IPS DF 6.9 (cell line): ENCODE results near the gene ARHGAP4.

Experiments used
- DNase-seq: peaks from one replicate; pipeline ENCODE4 v3.0.0-alpha.2; 2013; ENCODE audit warnings: low read depth, low spot score
- H3K27ac ChIP-seq: one replicate; pipeline ENCODE4 v1.5.1; 2013; ENCODE audit warnings: low read length, control low read depth
- H3K27me3 ChIP-seq: 2 replicates; pipeline ENCODE4 v1.6.1; 2013; ENCODE audit warnings: mild to moderate bottlenecking, low read length; ENCODE audit not compliant: control insufficient read depth, insufficient read depth
- H3K36me3 ChIP-seq: 2 replicates; pipeline ENCODE4 v1.6.1; 2013; ENCODE audit warnings: low read length; ENCODE audit not compliant: control insufficient read depth, insufficient read depth
- H3K4me1 ChIP-seq: 2 replicates; pipeline ENCODE4 v1.6.1; 2013; ENCODE audit warnings: low read length; ENCODE audit not compliant: control insufficient read depth, insufficient read depth
- H3K4me3 ChIP-seq: 2 replicates; pipeline ENCODE4 v1.5.1; 2013; ENCODE audit warnings: mild to moderate bottlenecking, low read length
- H3K9me3 ChIP-seq: 2 replicates; pipeline ENCODE4 v1.6.1; 2013; ENCODE audit warnings: low read length, inconsistent platforms; ENCODE audit not compliant: control insufficient read depth, insufficient read depth
- WGBS: extraction: QIAGEN DNeasy Blood & Tissue Kit; methylation state at CpG from one replicate; pipeline ENCODE4 v1.1.7; 2013; ENCODE audit warnings: mixed read lengths, missing lambda C conversion rate; ENCODE audit not compliant: insufficient read length, insufficient coverage; 5-methylcytosine and 5-hydroxymethylcytosine counted together

The ARHGAP4 gene

GRCh38 chrX:153944140-153944799, 18.2 kb upstream of the ARHGAP4 start, which contains the start of gene RENBP:
Gene RENBP (minus strand): TSS chrX:153944643. CDS start chrX:153944610, 33 bp downstream.
- Histone ChIP-seq H3K36me3 (no peaks in the 10 kb centered on the region), H3K27me3 (no peaks in the 10 kb centered on the region), H3K27ac (no peak within 1 kb of the TSS), H3K9me3 (no peaks in the 10 kb centered on the region), H3K4me1 (peaks cover 8% of the 10 kb centered on the region; the same call in 1 of the 2 replicates), H3K4me3 (peak within 1 kb of the TSS; percentile 20; the same call in 1 of the 2 replicates)
- WGBS = no CpG with 5 or more reads among the region's 31 CpGs
- DNase-seq = no peak

DNA sequence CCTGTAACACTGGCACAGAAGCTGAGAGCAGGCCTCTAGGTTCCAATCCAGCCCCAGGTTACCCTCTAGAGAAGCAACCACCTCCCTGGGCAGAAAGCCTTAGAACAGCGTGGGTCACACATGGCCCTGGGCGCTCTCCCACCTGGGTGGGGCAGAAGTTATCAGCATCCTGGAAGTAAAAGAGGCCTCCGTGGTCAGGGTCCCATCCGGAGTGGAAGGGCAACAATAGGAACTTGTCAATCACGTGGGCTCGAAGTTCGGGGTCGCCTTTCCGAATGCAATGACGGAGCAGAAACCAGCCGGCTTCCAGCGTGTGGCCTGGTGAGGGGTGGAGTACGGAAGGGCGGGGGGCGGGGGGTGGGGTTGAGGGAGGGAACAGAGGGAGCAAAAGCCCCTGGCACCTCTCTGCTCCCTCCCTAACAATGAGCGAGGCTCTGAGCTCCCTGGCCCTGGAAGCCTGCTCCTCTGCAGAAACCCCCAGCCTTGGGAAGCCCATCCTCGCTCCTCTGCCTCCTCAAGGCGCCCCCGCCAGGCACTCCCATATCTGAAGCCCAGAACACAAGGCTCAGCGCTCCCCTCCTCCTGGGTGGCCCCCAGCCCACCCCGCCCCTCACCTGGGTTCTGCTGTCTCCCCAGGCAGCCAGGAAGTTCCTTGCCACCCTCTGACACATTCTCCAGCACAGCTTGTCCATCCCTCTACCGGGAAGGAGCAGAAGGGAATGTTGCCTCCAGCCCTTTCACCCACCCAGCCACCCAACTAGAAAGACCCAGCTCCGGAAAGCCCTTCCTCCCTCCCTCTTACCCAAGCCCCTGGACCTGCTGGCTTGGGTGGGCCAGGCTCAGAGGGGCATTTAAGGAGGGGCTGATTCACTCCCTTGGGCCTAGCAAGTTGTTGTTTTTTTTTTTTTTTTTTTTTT, 15.5 kb upstream of the ARHGAP4 start:
- Histone ChIP-seq H3K36me3 (no peaks in the 10 kb centered on the region), H3K4me3 (no peak overlapping the region), H3K27me3 (no peaks in the 10 kb centered on the region), H3K27ac (no peak overlapping the region), H3K4me1 (peaks cover 8% of the 10 kb centered on the region; the same call in 1 of the 2 replicates), H3K9me3 (no peaks in the 10 kb centered on the region)
- no peak for DNase-seq
- no CpG with 5 or more reads among the region's 23 CpGs for WGBS

GRCh38 chrX:153939573-153939972, 13.5 kb upstream of the ARHGAP4 start:
- H3K27me3 ChIP-seq = no peaks in the 10 kb centered on the region
- no peaks in the 10 kb centered on the region for H3K9me3 ChIP-seq
- H3K4me1 ChIP-seq = peaks cover 8% of the 10 kb centered on the region; the same call in 1 of the 2 replicates
- no peak overlapping the region for H3K27ac ChIP-seq
- no CpG with 5 or more reads among the region's 7 CpGs for WGBS
- no peak for DNase-seq
- no peaks in the 10 kb centered on the region for H3K36me3 ChIP-seq
- H3K4me3 ChIP-seq = no peak overlapping the region

- Histone ChIP-seq H3K27me3 (no peaks in the 10 kb centered on the region), H3K36me3 (no peaks in the 10 kb centered on the region), H3K27ac (no peak overlapping the region), H3K4me3 (no peak overlapping the region), H3K4me1 (peaks cover 2% of the 10 kb centered on the region; the same call in 1 of the 2 replicates), H3K9me3 (no peaks in the 10 kb centered on the region)
- WGBS = no CpG with 5 or more reads among the region's 10 CpGs
- no peak for DNase-seq
These were observed 12.2 kb upstream of the ARHGAP4 start for GRCh38 chrX:153938226-153938786.

GRCh38 chrX:153937056-153937455, 11.0 kb upstream of the ARHGAP4 start:
- DNase-seq = no peak
- WGBS = no CpG with 5 or more reads among the region's 3 CpGs
- Histone ChIP-seq H3K27ac (no peak overlapping the region), H3K4me3 (no peak overlapping the region), H3K36me3 (no peaks in the 10 kb centered on the region; the same call in 1 of the 2 replicates), H3K27me3 (no peaks in the 10 kb centered on the region), H3K9me3 (no peaks in the 10 kb centered on the region), H3K4me1 (peaks cover 2% of the 10 kb centered on the region; the same call in 1 of the 2 replicates)

DNA sequence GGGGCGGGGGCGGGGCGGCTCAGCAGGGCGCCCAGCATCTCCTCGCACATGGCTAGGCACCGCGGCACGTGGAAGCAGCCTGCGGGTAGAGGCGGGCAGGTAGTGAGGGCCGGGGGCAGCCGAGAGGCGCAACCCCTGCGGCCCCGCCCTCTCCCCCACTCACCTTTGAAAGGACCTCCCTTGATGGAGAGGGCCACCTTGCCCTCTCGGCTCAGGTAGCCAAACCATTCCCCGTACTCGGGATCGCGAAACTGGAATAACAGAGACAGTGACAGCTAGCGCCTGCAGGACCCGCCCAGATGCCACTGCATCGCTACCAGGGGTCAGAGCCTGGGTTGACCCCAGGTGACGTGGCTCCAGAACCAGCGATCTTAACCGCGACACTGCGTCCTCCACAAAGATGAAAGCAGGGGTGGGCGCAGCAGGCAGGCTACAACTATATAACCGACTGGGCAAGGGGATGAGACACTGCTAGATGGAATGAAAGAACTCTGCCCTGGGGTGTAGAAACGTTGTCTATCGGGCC, 9.3 kb upstream of the ARHGAP4 start:
- WGBS = no CpG with 5 or more reads among the region's 32 CpGs

GRCh38 chrX:153934762-153935325, 8.8 kb upstream of the ARHGAP4 start, which contains the start of gene NAA10:
Gene NAA10 (minus strand): TSS chrX:153935037. CDS start chrX:153934904, 133 bp downstream.
- WGBS = no CpG with 5 or more reads among the region's 87 CpGs
- Histone ChIP-seq H3K4me1 (no peaks in the 10 kb centered on the region), H3K27ac (no peak within 1 kb of the TSS), H3K4me3 (peak within 1 kb of the TSS; percentile 100), H3K9me3 (no peaks in the 10 kb centered on the region), H3K36me3 (peaks cover 14% of the 10 kb centered on the region), H3K27me3 (no peaks in the 10 kb centered on the region)
- no peak for DNase-seq

More for the DNA sequence above, 9.3 kb upstream of the ARHGAP4 start:
- H3K9me3 ChIP-seq = no peaks in the 10 kb centered on the region
- H3K4me3 ChIP-seq = peak overlapping the region; percentile 100; the same call in 1 of the 2 replicates
- no peaks in the 10 kb centered on the region for H3K27me3 ChIP-seq
- no peak overlapping the region for H3K27ac ChIP-seq
- DNase-seq = no peak
- H3K36me3 ChIP-seq = peaks cover 11% of the 10 kb centered on the region
- H3K4me1 ChIP-seq = peaks cover 2% of the 10 kb centered on the region; the same call in 1 of the 2 replicates

DNA sequence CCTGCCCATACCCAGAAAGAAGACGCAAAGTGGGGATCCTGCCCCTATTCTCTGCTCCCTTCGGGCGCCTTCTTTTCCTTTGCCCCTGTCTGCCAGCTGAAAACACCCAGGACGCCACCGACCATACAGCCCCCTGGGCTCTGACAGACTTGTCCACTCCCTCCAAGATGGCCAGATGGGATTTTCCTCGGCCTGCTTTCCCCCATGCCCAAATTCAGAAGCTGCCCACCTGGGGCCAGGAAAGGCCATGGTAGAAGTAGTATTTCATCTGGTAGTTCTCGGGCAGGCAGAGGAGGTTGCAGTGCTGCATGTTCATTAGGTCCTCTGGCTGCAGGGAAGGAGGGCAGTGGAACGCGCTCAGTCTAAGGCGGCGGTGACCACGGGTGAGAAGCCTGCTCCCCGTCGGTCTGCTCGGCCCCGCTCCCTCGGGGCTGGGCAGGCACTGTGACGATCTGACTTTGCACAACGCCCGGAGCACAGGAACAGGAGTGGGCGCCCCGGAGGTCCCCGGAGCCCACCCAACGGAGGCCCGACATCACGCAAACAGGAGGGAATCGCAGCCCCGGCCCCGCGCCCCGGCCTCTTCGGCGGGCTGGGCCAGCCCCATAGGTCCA, 8.2 kb upstream of the ARHGAP4 start:
- WGBS = no CpG with 5 or more reads among the region's 33 CpGs
- Histone ChIP-seq H3K9me3 (no peaks in the 10 kb centered on the region), H3K27ac (no peak overlapping the region), H3K4me3 (peak overlapping the region; percentile 100), H3K27me3 (no peaks in the 10 kb centered on the region), H3K4me1 (no peaks in the 10 kb centered on the region), H3K36me3 (peaks cover 14% of the 10 kb centered on the region)
- no peak for DNase-seq

DNA sequence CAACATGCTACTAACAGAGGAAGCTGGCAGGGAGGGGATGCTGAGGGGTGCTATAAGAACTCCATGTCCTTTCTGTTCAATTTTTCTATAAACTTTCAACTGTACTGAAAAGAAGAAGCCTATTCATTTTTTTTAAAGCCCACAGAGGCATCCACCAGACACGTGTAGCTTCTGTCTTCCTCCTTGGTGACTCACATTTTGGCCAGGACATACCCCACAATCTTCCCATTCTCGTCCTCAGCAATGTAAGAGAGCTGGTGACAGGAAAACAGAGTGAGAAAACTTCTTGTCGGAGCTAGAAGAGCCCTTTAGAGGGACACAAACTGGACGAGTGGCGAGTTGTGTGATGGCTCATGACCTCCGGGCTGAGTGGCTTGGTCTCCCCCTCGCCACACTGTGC, 7.7 kb upstream of the ARHGAP4 start:
- no peaks in the 10 kb centered on the region for H3K4me1 ChIP-seq
- H3K9me3 ChIP-seq = no peaks in the 10 kb centered on the region
- H3K4me3 ChIP-seq = peak overlapping the region; percentile 100; the same call in 1 of the 2 replicates
- H3K27me3 ChIP-seq = no peaks in the 10 kb centered on the region
- no peak for DNase-seq
- peaks cover 14% of the 10 kb centered on the region for H3K36me3 ChIP-seq
- no CpG with 5 or more reads among the region's 7 CpGs for WGBS
- no peak overlapping the region for H3K27ac ChIP-seq
